Fibroblast of peridontal ligament (primary cell): ENCODE measurements around the gene C1orf56.

Source experiments
- DNase-seq: peaks from one replicate; pipeline ENCODE4 v3.0.0-alpha.2; 2010; ENCODE audit errors: extremely low read depth

Gene C1orf56

DNA sequence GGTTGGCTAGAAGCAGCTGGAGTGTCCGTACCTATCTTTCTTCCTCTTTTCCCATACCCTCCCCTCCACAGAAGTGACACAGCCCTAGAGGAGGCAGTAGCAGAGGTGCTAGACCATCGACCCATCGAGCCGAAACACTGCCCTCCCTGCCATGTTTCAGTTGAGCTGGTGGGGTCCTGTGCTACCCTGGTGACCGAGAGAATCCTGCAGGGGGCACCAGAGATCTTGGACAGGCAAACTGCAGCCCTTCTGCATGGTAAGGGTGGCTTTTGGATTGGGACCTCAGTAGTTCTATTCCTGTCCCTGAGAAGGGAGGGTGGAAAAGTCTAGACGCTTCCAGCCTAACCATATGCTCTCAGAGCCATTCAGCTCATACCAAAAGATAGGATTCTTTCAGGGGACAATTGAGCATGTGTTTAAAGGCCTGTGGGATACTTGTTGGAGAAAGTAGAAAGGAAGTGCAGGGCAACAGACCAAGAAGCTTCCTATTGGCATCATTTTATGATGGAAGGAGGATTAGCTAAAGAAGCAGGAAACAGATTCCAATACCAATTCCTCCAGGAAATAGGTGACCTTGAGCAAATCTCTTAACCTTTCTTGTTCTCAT, 22.9 kb upstream of the C1orf56 start:
- peak; percentile 68 for DNase-seq

DNA sequence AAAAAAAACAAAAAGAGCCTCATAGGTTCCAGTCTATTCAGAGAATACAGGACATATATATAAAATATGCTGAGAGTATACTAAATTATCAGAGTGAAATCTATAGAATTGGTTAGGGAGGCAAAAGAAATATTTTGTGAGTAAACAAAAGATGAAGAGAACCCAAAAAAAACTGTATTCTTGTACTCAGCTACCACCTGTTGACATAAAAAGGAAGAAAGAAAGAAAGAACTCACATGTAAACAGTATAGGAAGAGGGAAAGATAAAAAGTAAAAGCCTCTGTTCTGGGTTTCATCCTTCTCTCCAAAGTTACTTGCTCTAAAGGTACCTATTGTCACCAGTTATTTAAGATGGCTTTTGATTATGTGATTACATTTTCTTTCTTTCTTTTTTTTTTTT, 21.1 kb upstream of the C1orf56 start:
- no peak for DNase-seq

DNA sequence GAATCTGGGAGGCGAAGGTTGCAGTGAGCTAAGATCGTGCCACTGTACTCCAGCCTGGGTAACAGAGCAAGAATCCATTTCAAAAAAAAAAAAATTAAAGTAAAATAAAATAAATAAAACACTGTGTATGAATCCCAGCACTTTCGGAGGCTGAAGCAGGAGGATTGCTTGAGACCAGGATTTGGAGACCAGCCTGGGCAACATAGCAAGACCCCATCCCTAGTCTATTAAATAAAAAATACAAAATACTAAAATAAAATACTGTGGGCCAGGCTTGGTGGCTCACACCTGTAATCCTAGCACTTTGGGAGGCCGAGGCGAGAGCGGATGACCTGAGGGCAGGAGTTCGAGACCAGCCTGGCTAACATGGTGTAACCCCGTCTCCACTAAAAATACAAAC, 15.4 kb upstream of the C1orf56 start:
- no peak for DNase-seq

DNA sequence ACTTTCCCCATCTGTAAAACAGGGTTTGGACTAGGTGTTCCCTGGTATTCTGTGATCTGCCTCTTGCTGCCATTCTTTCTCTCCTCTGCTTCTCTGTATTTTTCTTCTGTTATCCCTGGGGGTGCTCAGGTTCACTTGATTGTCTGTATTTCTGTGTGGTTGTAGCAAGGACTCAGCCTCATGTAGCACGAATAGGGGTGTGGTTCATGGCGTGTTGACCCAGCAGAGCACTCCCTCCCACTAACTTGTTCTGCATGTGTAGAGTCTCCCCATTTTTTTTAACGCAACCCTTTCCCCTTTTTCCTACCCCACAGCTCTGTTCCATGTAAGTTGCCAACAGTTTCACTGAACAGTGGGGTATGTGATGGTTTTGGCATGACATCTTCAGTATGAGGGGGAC, 12.4 kb upstream of the C1orf56 start:
- DNase-seq, result no peak

DNA sequence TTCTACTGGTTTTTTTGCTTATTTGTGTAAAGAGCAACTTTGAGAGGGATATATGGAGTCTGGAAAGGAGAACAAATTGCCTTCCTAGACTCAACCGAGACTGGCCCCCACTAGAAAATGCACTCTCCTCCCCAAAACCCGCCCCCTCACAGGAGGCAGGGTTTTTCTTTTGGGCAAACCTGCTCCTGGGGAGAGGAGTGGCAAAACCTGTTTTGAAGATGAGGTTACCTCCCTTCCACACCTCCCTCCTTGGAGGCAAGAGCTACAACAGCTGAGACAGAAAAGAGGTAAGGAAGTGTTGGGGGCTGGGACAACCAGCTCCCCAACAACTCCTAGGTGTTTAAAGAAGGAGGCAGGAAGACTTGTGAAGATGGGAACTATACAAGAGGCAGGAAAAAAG, 11.2 kb upstream of the C1orf56 start, which contains the start of gene BNIPL:
TSS of gene BNIPL (plus strand) at position 231 of the 400 bp plus-strand sequence. CDS start at position 371, 140 bp downstream.
- no peak for DNase-seq

DNA sequence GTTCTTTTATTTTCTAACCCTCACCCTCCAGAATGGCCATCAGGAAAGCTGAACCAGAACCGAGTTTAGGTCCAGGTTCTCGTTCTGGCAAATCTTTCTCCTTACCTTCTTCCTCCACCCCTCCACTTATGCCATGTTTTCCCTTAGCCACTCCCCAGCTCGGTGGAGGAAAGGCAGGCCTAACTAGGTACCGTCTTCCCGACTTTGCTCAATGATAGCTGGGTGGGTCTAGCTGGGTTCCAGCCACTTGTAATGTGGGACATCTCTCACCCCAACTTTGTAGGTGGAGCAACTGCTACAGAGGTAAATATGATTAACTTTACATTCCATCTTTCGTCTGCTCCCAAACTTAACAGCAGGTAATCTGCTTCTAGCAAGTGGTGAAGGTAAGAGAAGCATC, 10.5 kb upstream of the C1orf56 start:
- no peak for DNase-seq

DNA sequence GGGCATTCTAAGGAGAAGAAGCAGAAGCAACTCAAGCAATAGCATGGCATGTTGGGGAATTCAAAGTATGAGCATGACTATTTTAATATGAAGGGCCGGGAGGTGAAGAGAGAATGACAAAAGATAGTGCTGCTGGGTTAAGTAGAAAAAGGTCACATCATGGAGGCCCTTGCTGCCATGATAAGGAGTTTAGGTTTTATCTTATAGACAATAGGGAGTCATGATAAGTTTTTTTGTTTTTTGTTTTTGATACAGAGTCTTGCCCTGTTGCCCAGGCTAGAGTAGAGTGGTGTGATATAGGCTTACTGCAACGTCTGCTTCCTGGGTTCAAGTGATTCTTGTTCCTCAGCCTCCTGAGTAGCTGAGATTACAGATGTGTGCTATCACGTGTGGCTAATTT, 8.0 kb upstream of the C1orf56 start:
- no peak for DNase-seq

DNA sequence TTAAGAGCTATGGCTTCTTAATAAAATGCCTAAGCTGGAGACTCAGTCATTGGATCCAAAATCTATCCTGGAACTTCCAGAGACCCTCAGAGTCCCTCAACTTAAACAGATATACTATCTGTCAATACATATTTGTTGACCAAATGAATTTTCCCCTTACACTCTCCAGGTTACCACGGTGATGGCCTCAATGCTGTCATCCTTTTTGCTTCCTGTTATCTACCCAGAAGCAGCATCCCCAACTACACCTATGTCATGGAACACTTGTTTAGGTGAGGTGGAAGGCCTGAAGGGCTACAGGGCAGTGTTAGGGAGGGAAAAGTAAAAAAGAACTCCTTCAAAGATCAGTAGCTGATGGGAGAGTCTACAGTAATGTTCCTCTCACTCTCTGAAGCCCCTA, 4.4 kb upstream of the C1orf56 start:
- no peak for DNase-seq

DNA sequence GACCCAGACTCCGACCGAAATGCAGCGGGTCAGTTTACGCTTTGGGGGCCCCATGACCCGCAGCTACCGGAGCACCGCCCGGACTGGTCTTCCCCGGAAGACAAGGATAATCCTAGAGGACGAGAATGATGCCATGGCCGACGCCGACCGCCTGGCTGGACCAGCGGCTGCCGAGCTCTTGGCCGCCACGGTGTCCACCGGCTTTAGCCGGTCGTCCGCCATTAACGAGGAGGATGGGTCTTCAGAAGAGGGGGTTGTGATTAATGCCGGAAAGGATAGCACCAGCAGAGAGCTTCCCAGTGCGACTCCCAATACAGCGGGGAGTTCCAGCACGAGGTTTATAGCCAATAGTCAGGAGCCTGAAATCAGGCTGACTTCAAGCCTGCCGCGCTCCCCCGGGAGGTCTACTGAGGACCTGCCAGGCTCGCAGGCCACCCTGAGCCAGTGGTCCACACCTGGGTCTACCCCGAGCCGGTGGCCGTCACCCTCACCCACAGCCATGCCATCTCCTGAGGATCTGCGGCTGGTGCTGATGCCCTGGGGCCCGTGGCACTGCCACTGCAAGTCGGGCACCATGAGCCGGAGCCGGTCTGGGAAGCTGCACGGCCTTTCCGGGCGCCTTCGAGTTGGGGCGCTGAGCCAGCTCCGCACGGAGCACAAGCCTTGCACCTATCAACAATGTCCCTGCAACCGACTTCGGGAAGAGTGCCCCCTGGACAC, 534 bp downstream of the C1orf56 start:
- peak; percentile 47 for DNase-seq

DNA sequence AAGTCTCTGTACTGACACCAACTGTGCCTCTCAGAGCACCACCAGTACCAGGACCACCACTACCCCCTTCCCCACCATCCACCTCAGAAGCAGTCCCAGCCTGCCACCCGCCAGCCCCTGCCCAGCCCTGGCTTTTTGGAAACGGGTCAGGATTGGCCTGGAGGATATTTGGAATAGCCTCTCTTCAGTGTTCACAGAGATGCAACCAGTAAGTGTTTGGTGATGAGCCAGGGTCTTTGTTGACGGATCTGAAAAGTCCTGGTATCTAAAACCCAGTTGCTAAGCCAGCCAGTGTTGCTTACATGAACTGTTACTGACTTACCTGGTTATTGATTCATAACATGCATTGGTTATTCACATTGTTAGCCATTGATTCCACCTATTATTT, 1.1 kb downstream of the C1orf56 start:
- no peak for DNase-seq

DNA sequence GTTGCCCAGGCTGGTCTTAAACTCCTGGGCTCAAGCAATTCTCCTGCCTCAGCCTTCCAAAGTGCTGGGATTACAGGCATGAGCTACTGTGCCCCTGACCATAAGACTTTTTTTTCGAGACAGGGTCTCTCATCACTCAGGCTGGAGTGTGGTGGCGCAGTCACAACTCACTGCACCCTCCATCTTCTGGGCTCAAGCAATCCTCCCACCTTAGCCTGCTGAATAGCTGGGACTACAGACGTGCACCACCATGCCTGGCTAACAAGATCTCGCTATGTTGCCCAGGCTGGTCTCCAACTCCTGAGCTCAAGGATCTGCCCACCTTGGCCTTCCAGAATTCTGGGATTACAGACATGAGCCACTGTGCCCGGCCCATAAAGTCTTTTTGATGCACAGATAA, 1.9 kb downstream of the C1orf56 start:
- no peak for DNase-seq

DNA sequence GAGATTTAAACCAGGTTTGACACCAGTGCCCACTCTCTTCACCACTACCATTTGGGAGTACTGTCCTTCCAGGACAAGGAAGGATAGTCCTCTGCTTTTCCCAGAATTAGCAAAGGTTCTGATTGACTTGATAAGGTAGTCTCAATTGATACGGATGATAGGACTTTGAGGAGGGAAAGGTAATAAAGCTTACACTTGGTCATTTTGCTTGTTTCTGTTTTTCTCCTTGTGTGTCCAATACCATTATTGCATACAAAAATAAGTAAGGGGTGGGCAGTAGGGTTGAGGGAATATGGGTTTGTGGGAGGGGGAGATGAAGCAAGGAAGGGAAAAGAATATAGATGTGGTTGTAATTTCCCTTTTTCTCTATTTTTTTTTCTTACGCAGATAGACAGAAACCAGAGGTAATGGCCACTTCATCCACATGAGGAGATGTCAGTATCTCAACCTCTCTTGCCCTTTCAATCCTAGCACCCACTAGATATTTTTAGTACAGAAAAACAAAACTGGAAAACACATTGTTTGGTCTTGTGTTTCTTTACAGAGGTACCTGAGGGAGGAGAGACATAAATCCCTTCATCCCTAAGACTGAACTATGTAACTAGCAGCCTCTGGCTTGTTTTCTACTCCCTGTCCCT, 2.6 kb downstream of the C1orf56 start:
- no peak for DNase-seq

DNA sequence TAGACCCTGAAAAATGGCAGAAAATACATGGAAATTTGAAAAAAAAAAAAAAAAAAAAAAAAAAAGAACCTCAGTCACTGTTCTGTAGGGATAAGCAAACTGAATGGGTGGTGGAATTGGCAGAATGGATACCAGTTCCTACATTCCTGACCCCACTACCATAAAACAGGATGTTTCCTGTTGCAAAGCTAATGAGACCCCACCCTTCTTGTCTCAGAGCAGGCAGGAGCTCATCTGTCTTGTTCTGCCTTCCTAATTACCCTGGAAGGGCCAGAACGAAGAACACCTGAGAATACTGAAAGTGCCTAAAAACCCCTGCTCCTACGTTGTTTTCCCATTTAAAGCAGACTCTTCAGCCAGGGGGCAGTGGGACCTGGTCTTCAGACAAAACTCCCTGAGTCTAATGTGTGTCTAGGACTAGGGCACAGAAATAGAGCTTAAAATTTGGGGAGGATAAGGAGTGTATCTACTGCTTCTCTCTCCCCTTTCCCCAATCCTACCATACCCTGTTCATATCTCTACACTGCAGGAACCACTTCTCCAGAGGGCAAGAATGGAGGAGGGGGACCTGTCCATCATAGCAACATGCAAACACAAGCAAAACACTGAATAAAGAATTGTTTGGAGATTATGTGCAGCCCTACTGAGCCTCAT, 3.9 kb downstream of the C1orf56 start:
- DNase-seq, result no peak

DNA sequence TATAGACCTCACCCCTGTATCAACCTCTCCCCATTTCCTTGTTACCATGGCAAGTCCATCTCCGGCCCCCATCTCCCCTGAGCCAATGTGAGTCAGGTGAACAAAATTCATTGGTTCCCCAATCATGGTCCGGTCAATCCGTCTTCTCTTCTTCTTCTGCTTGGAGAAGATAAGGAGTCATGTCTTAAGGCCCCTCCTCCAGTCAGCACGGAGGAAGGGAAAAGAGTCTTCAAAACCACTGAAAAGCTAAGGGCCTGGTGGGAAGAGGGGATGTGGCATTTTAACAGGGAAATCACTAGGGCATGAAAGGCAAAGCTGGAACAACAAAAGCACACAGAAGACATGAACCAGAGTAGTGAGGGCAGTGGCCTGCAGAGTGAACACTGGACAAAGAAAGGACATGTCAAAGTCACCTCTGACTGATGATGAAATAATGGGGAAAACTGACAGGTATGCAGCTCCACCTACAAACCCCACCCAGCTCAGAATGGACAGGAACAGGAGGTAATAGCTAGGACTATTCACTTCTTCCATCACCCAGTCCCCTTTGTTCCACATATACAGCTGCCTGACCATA, 7.5 kb downstream of the C1orf56 start:
- DNase-seq, result no peak

DNA sequence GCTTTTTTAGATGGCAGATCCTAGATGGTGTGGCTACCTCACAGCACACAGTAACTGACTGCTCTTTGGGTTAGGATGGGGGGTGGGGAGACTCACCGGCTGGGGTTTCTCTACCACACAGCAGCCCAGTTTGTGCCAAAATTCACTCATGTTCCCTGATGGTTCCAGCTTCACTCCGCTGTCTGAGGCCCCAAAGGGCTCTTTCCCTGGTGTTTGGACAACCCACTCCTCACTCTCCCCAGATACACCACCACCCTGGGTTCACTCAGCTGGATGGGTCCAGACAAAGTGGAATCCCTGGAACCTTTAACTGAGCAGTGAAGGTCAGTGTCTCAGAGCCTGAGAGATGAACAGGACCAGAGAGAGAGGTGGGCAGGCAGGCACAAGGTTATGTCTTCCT, 8.0 kb downstream of the C1orf56 start:
- DNase-seq, result no peak

DNA sequence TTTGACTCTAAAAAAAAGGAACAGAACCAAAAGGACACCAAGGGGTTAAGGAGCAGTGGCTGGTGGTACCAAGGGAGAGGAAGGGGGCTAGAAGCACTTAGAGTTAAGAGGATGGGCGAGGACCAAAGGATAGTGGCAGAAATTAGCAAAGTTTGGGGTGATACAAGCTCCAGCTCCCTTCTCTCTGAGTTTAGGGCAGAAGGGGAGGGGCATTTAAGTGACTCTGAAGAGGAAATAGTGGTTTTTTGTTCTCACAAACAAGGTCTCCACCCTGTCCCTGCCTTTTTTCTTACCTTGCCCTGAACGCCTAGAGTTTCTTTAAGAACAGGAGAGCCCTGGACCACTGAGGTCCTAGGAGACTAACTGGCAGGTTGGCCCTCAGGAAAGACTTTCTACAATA, 8.6 kb downstream of the C1orf56 start:
- no peak for DNase-seq

DNA sequence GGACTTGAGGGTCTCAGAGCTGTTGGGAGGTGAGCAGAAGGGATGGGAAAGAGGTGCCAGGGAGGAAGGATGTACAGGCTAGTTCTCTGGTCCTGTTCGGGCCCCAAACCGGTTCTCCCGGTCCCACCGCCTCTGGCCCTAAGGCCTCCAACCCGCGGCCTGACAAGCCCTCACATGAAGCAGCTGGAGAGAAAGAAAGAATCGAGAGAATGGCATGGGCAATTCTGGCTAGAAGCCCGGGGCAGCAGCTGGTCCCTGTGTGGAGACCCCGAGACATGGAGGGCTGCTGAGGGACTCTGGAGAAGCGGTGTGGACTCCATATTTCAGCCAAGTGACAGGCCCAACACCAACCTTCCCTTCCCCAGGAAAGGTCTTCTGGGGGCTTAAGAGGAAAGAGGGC, 11.1 kb downstream of the C1orf56 start:
- DNase-seq, result peak; percentile 22

DNA sequence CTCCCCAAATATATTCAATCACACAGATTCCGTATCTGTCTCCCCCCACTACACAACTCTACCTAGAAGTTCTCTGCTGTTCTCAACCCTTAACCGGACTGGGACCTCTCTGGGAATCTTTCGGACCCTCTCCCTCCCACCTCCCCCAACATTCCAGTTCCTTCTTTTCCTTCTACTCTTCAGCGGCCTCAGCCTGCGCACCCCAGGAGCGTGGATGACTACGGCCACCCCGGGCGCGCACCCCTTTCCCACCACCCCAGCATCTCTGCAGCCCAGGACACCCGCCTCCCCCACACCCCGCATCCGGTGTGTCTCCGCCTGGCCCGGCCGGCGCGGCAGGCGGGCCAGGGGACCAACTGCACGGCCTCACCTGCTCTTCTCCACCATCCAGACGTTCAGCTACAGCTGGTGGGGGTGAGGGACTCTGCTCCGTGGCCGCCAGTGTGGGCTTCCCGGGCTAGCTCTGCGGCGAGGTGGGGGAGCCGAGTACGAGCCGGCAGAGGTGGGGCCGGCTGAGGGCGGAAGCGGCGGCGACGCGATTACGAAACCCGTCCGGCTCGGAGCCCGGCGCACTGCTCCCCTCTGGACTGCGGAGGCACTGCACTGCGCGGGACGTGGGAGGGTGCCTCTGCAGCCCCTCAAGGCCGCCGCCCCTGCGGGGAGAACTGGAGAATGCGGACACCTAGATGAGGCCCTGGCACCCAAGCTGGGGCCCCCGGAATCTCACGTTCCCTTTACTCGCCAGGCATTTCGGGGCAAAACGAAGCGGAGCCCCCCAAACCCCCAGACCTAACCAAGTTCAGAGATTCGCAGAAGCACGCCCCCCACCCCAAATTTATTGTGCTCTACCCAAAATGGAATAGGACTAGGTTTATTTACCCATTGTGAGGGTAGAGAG, 11.8 kb downstream of the C1orf56 start, which contains the start of gene CDC42SE1:
TSS of gene CDC42SE1 (minus strand) at position 514 of the 898 bp plus-strand sequence. CDS start 3,892 bp downstream, outside the sequence.
- peak; percentile 65 for DNase-seq

DNA sequence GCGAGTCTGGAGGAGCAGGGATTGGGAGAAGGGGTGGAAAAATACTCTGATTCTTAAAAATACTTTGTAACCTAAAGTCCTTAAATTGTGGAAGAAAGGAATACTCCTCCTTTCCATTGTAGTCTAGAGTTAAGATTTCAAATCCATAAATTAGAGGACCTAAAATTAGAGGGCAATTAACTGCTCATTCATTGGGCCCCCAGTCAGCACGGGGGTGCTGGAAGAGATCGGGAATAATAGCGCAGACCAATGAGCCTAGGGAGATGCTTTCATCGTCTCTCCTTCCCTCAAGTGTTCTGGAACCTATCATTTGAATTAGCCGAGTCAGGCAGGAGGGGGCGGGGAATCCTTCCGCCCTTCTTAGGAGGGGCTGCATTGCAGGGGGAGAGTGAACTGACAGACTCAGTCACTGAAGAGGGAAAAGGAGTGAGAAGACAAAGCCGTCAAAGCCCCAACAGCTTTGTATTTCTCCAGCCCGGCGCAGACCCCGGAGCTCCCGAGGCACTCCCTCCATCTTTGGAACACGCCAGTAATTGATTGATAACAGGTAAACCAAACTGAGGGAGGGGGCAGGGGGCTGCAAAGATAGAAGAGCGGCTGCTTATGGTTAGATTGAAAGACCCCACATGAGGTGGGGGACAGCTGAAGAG, 12.6 kb downstream of the C1orf56 start, which contains the start of gene MLLT11:
TSS of gene MLLT11 (plus strand) at position 391 of the 650 bp plus-strand sequence. CDS start 6,828 bp downstream, outside the sequence.
- DNase-seq, result peak; percentile 58

DNA sequence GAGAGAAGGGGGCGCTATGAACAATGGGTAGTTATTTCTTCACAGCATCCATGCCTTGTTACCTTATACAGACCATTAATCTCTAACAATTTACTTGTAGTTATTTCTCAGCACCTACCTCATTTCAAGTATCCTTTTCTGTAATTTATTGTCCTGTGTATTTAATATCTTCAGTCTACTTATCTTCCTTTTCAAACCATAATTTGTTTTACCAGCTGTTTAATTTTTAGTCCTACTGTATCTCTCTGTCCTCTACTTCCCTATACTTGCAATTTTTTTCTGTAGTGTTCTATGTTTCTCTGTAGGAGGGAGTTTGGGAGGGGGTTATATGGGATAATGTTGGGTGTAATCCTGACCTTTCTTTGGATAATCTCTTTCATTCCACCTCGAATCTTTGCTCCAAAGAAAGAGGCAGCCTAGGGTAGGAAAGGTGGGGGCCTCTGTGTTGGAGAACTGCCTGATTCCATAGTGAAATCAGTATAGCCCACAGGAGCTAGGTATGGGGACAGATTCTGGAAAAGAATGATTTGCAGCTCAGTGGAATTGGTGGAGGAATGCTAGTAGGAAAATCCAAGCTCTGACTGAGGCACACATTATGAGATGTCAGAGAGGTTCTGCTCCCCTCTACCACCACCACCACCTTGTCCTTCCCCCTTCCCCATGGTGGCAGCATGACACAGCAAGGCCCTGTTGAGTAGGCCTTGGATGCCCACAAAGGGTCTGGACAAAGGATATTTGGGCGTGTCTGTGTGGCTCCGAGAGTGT, 13.3 kb downstream of the C1orf56 start:
- DNase-seq, result peak; percentile 12
